ENCODE data around the gene PHF2.

Gene PHF2

DNA sequence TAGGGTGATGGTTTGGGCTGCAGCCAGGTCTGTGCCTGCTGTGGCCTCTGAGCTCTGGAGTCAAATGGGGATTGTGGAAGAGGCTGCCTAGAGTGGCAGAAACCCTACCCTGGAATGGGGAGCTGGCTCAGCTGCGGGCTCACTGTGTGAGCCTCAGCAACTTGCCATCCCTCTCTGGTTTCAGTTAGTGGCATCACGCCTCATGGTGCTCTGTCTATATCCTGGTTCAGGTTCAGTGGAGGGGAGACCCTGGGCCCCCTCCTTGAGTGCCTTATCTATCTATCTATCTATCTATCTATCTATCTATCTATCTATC, 132.6 kb downstream of the PHF2 start:
- no peaks in the 10 kb centered on the region for H4K20me1 ChIP-seq (ENCODE audit: insufficient read depth)
- no peaks in the 10 kb centered on the region for H3K27me3 ChIP-seq (ENCODE audit: insufficient read depth, low read depth)
- no peak overlapping the region for H2AFZ ChIP-seq (ENCODE audit: low read depth)
- H3K4me1 ChIP-seq (ENCODE audit: low read depth, poor library complexity, severe bottlenecking) = no peaks in the 10 kb centered on the region
- H3K9ac ChIP-seq = no peak overlapping the region
- no peak overlapping the region for H3K4me3 ChIP-seq (IDR thresholded peaks at IDR 0.05; ENCODE audit: insufficient read depth, low read depth, low read length)
- TF ChIP-seq, protein P1, sequence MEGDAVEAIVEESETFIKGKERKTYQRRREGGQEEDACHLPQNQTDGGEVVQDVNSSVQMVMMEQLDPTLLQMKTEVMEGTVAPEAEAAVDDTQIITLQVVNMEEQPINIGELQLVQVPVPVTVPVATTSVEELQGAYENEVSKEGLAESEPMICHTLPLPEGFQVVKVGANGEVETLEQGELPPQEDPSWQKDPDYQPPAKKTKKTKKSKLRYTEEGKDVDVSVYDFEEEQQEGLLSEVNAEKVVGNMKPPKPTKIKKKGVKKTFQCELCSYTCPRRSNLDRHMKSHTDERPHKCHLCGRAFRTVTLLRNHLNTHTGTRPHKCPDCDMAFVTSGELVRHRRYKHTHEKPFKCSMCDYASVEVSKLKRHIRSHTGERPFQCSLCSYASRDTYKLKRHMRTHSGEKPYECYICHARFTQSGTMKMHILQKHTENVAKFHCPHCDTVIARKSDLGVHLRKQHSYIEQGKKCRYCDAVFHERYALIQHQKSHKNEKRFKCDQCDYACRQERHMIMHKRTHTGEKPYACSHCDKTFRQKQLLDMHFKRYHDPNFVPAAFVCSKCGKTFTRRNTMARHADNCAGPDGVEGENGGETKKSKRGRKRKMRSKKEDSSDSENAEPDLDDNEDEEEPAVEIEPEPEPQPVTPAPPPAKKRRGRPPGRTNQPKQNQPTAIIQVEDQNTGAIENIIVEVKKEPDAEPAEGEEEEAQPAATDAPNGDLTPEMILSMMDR (conservative IDR thresholded peaks at IDR 0.05; ENCODE audit: low read depth, low read length) = no peak
- no peak overlapping the region for H3K27ac ChIP-seq
- no peaks in the 10 kb centered on the region for H3K36me3 ChIP-seq (ENCODE audit: insufficient read depth)
- no peak overlapping the region for H3K4me2 ChIP-seq
- no peaks in the 10 kb centered on the region for H3K79me2 ChIP-seq (ENCODE audit: insufficient read depth, low read depth)

DNA sequence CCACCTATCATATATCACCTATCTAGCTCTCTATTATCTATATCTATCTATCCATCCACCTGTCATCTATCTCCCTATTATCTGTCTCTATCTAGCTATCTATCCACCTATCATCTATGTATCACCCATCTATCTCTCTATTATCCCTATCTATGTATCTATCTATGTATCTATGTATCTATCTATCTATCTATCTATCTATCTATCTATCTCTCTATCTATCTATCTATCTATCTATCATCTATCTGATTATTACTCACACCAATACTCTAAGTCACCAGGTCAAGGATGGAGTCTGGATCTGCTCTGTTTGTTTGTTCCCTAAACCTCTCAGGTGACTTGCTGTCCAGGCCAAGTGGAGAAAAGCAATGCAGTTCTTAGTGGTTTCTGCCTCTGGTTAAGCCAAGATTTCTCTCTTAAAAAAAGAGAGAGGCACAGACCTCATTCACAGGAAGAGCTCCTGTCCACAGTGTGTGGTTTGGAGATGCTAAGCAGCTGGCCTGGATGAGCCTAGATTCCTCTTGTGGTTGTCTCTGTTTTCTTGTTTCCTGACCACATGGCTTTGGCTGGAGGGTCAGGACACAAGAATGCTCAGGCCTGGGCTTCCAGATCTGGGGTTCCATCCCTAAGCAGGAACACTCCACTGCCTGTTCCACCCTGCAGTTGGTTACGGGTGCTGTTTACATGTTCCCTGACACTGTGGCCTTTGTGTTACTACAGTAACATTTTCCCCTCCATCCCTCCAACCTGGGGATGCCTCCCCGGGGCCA, 133.4 kb downstream of the PHF2 start:
- Histone ChIP-seq H3K4me3 (IDR thresholded peaks at IDR 0.05; ENCODE audit: insufficient read depth, low read depth, low read length) (no peak overlapping the region), H3K27ac (no peak overlapping the region), H3K27me3 (ENCODE audit: insufficient read depth, low read depth) (no peaks in the 10 kb centered on the region), H2AFZ (ENCODE audit: low read depth) (no peak overlapping the region), H3K36me3 (ENCODE audit: insufficient read depth) (no peaks in the 10 kb centered on the region), H4K20me1 (ENCODE audit: insufficient read depth) (no peaks in the 10 kb centered on the region), H3K4me2 (no peak overlapping the region), H3K79me2 (ENCODE audit: insufficient read depth, low read depth) (no peaks in the 10 kb centered on the region), H3K4me1 (ENCODE audit: low read depth, poor library complexity, severe bottlenecking) (no peaks in the 10 kb centered on the region), H3K9ac (no peak overlapping the region)
- TF ChIP-seq, protein P1 (conservative IDR thresholded peaks at IDR 0.05; ENCODE audit: low read depth, low read length) = no peak

DNA sequence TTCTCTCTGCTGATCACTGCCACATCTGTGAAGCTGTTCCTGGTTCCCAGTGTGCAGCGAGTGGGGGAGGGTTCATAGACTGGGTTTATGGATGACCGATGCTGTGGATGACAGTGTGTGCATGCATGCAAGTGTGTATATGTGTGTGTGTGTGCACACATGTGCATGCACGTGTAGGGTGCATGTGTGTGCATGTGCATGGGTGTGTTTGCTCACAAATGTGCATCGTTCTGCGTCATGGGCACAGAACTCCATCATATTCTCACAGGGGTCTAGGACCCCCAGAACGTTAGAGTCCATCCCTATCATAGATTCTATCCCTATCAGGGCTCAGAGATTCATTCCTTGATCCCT, 134.0 kb downstream of the PHF2 start:
- Histone ChIP-seq H3K27me3 (ENCODE audit: insufficient read depth, low read depth) (no peaks in the 10 kb centered on the region), H3K4me1 (ENCODE audit: low read depth, poor library complexity, severe bottlenecking) (no peaks in the 10 kb centered on the region), H3K36me3 (ENCODE audit: insufficient read depth) (no peaks in the 10 kb centered on the region), H3K27ac (no peak overlapping the region), H3K4me3 (IDR thresholded peaks at IDR 0.05; ENCODE audit: insufficient read depth, low read depth, low read length) (no peak overlapping the region), H3K9ac (no peak overlapping the region), H2AFZ (ENCODE audit: low read depth) (no peak overlapping the region), H3K79me2 (ENCODE audit: insufficient read depth, low read depth) (no peaks in the 10 kb centered on the region), H3K4me2 (no peak overlapping the region), H4K20me1 (ENCODE audit: insufficient read depth) (no peaks in the 10 kb centered on the region)
- TF ChIP-seq, protein P1 (conservative IDR thresholded peaks at IDR 0.05; ENCODE audit: low read depth, low read length) = no peak

DNA sequence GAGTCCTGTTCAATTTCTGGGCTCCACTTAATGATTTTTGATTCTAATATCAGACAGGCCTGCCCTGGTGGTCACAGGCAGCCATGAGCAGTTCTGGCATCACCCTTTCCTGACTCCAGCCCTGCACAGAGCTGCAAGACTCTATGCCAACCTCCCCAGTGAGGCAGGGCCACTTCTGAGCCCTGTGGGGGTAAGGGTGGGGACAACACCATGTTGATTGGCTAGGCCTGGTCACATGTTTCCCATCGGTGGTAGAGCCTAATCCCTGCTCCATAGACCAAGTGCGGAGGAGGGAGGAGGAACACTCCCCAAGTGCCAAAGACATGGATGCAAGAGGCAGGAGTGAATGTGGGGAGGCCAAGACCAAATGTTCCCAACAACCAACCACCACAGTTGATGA, 134.6 kb downstream of the PHF2 start:
- no peaks in the 10 kb centered on the region for H3K4me1 ChIP-seq (ENCODE audit: low read depth, poor library complexity, severe bottlenecking)
- H2AFZ ChIP-seq (ENCODE audit: low read depth) = no peak overlapping the region
- no peaks in the 10 kb centered on the region for H3K36me3 ChIP-seq (ENCODE audit: insufficient read depth)
- H3K27ac ChIP-seq = no peak overlapping the region
- TF ChIP-seq, protein P1 (conservative IDR thresholded peaks at IDR 0.05; ENCODE audit: low read depth, low read length) = no peak
- H4K20me1 ChIP-seq (ENCODE audit: insufficient read depth) = no peaks in the 10 kb centered on the region
- H3K9ac ChIP-seq = no peak overlapping the region
- no peaks in the 10 kb centered on the region for H3K79me2 ChIP-seq (ENCODE audit: insufficient read depth, low read depth)
- H3K4me2 ChIP-seq = no peak overlapping the region
- no peak overlapping the region for H3K4me3 ChIP-seq (IDR thresholded peaks at IDR 0.05; ENCODE audit: insufficient read depth, low read depth, low read length)
- H3K27me3 ChIP-seq (ENCODE audit: insufficient read depth, low read depth) = no peaks in the 10 kb centered on the region
